Endometrium (tissue), 2 donors: Measurements from ENCODE around the gene ASPDH.
"Not testable (repeated sequence)": the region's sequence is repeated elsewhere in the genome, so short reads cannot be mapped to it uniquely, and the experiment has no call there.

ENCODE experiments used
- FAIRE-seq: peaks from 2 replicates; lab custom pipeline; 2012; peaks lifted over from hg19 to GRCh38; lab: Jason Lieb, UNC
- donor health status: control.
- donor health status: control.

ASPDH gene

GRCh38 chr19:50478901-50479715, 34.6 kb downstream of the ASPDH start:
- FAIRE-seq: no peak

- FAIRE-seq: no peak
These were observed 35.8 kb downstream of the ASPDH start for GRCh38 chr19:50477751-50478515.

- FAIRE-seq: no peak
These were observed 36.8 kb downstream of the ASPDH start for GRCh38 chr19:50476907-50477238.

GRCh38 chr19:50476224-50476906, 37.3 kb downstream of the ASPDH start, which contains the start of the genes EMC10 and GARIN5A:
Gene EMC10, plus strand, starts transcription at chr19:50476507. Its CDS starts 38 bp downstream, at chr19:50476545.
Gene GARIN5A, minus strand, starts transcription at chr19:50476848. Its CDS starts 460 bp downstream, at chr19:50476388.
- FAIRE-seq: no peak

GRCh38 chr19:50475736-50476223, 37.9 kb downstream of the ASPDH start:
- FAIRE-seq: no peak

GRCh38 chr19:50475101-50475568, 38.6 kb downstream of the ASPDH start:
- no peak for FAIRE-seq

GRCh38 chr19:50473336-50473735, 40.4 kb downstream of the ASPDH start:
- not testable (repeated sequence) for FAIRE-seq

GRCh38 chr19:50468818-50469217, 44.9 kb downstream of the ASPDH start:
- FAIRE-seq: no peak

GRCh38 chr19:50467566-50467965, 46.1 kb downstream of the ASPDH start:
- no peak for FAIRE-seq

GRCh38 chr19:50466706-50467039, 47.0 kb downstream of the ASPDH start:
- FAIRE-seq: no peak

- no peak for FAIRE-seq
These were observed 47.6 kb downstream of the ASPDH start for GRCh38 chr19:50465986-50466705.

- no peak for FAIRE-seq
These were observed 48.7 kb downstream of the ASPDH start for GRCh38 chr19:50465000-50465399.

GRCh38 chr19:50464348-50464747, 49.4 kb downstream of the ASPDH start:
- FAIRE-seq: no peak

- FAIRE-seq: no peak
These were observed 50.7 kb downstream of the ASPDH start for GRCh38 chr19:50462970-50463369.
